GM20431 (cell line): ENCODE measurements around the gene TRPV5.

Experiments
- in situ Hi-C: fragments of 300-500 bp; cut with MseI, MboI; formaldehyde crosslinking; loops from one replicate; pipeline ENCODE4 v1.15.0; 2020; ENCODE audit warnings: low sequenced_read_pairs; ENCODE audit not compliant: unreplicated experiment

Gene TRPV5

DNA sequence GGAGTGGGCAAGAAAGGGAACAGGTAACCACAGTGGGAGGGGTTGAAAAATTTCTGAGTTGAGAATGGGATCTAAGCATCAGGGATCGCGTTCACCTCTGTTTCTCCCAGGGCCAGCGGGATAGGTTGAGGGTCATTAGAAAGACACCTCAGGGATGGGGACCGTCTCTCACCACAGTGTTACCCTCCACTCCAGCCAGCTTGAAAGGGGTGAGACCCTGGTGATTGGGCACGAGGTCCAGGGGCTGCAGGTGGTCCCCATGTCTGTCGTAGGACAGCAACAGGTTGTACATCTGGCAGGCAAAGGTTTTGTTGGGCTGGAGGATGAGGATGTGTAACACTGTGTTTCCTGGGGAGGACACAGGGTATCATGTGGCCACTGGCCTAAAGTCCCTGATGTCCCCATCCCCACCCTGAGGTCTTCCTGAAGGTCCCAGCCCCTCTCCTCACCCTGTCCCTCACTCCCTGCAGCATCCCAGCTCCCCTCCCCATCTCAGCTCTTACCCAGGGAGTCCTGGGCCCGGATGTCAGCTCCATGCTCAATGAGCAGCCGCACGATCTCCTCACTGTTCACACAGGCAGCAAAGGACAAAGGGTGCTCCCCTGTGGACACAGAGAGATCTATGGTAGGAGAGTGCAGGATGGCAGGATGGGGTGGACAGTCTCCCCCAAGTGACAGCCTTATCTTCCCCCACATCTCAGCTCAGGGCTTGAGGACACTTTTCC lies 57.1 kb downstream of the TRPV5 start:
- in situ Hi-C loops: loop anchor here (25.0 kb wide), 1 partner anchor 336 kb away; the partner anchor contains the start of gene TAS2R40

DNA sequence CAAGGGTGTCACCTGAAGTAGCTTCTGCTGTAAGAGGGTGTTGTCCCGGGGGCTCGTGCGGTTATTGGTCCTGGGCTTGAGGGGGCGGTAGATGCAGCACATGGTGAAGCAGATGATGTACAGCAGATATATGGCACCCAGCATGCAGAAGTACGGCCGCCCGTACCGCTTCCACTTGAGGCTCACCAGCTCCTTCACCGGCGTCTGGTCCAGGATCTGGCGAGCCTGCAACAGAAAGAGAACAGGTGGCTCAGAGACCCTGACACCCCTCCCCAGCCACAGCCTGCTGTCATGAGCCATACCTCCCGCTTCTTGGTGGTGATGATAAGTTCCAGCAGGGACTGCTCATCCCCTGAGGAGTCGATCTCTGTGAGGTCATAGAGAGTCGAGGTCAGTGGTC lies 58.1 kb downstream of the TRPV5 start:
- in situ Hi-C loops: loop anchor here (25.0 kb wide), 1 partner anchor 337 kb away; the partner anchor contains the start of gene TAS2R40

DNA sequence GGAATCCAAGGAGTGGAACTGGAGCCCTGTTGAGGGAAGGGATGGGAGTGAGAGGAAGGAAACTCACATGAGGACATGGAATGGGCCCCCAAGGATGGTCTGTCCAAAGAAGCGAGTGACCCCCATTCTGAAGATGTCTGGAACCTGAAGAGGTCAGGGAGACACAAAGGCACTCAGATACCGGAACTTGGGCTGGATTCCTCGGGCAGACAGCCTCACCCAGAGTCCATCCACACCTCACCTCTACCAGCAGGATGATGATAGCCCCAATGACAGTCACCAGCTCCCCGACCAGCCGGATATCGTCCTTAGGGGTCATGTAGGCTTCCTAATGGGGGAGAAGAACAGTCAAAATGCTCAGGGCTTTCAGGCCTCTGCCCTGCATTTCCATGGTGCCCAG lies 58.7 kb downstream of the TRPV5 start:
- in situ Hi-C loops: loop anchor here (25.0 kb wide), 1 partner anchor 337 kb away; the partner anchor contains the start of gene TAS2R40

DNA sequence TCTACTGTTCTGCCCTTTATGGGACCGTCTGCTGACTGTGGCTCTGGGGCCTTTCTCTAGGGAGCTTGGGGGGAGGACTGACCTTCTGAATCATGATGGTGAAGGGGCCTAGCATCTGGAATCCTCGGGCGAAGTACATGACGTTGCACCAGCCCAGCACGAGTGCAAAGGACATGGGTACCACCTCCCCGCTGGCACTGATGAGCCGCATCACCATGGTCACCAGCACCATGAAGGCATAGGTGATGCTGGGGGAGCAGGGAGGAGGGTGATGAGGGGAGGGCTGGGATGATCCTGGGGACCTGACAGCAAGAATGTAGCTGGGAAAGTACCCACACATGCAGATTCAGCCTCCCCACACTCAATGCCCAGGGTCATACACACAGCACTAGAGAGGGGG lies 59.1 kb downstream of the TRPV5 start:
- in situ Hi-C loops: no loop called here

DNA sequence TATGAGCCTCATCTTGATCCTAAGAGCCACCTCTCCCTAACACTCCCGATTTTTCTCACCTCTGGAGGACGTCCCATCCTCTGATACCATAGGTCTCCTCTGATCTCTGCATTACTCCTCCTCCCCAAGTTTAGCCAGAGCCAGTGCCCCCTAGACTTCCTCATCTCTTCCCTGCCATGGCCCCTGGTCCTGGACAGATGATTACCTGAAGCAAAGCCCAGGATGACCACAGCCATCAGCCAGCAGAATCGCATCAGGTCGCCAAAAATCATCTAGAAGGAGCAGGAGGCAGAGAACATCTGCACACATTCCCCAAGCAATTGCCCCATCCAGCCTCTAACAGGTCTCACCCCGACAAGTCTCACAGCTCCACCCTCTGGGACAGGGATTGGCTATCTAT lies 59.7 kb downstream of the TRPV5 start:
- in situ Hi-C loops: no loop called here

DNA sequence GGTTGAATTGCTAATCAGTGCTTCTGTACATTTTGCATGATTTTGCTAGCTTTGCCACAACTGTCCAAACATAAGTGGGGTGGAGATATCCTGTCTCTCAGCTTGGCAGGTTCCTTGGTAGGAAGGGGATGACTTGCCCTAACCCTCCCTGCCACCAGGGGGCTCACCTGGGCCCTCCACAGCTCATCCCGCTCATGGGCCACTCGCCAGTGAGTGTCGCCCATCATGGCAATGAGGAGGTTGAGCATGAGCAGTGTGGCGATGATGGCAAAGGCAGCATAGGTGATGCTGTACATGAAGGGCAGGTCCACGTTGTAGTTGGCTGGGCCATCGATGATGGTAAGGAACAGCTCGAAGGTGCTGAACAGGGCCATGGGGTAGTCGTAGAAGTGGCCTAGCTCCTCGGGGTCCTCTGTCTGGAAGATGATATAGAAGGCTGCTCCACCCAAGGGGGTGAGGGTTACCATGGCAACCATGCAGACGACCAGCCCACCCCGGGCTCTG lies 60.2 kb downstream of the TRPV5 start:
- in situ Hi-C loops: no loop called here

DNA sequence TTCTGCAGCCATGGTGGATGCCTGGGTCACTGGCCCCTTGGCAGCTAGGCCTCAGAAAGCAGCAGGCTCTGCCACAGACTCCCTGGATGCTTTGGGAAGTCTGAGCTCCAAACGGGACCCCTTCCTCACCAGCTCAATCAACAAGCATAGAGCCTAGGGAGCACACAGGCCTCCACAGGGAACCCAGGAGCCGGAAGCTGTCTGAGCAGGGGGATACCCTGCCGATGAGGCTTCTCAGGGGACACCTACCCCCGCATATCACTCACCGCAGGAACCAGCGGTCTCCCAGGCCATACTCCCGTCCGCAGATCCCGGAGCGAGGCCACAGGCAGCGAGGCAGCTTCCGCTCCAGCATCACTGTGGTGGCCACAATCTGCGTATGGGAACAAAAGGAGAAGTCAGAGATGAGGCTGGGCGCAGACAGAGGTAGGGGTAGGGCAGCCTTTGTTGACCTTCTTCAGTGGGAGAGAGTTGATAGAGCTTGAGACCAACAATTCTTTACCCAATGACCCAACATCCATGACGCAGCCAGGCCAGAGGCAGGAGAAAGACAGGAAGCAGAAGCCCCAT lies 61.4 kb downstream of the TRPV5 start:
- in situ Hi-C loops: no loop called here

DNA sequence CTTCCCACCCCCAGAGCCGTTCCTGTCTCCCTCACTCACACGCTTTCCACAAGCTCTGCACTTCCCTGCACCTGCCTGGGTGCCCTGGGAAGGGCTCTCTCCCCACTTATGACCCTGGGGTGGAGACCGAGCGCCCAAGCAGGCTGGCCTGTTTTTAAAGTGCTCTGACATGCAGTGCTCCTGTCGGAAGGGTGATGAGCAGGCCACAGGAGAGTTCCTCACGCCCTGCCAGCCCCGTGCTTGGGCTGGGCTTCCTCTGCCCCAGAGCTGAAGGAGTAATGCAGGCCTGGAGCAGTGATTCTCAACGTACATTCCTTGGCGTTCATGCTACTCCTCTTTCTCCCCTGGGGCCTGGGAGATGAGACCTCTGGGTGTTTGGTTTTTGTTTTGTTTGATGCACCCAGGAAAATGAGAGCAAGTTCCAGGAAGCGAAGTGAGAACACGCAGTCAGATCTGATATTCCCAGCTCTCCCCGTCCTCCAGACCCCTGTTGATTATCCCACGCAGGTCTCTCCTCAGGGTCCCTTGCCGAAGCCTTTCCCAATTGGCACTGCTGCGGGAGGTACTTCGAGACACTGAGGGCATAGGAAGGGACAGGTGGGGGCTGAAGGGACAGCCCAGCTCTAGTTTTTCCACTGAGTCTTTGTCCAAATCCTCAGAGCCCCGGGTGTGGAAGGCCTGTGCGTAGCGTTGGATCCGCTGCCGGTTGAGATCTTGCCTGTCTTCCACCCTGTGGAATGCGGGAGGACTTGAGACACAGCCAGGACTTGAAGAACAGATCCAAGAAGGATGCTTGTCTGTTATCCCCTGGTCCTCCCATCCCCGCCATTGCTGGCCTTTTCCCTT lies 62.1 kb downstream of the TRPV5 start:
- in situ Hi-C loops: no loop called here

DNA sequence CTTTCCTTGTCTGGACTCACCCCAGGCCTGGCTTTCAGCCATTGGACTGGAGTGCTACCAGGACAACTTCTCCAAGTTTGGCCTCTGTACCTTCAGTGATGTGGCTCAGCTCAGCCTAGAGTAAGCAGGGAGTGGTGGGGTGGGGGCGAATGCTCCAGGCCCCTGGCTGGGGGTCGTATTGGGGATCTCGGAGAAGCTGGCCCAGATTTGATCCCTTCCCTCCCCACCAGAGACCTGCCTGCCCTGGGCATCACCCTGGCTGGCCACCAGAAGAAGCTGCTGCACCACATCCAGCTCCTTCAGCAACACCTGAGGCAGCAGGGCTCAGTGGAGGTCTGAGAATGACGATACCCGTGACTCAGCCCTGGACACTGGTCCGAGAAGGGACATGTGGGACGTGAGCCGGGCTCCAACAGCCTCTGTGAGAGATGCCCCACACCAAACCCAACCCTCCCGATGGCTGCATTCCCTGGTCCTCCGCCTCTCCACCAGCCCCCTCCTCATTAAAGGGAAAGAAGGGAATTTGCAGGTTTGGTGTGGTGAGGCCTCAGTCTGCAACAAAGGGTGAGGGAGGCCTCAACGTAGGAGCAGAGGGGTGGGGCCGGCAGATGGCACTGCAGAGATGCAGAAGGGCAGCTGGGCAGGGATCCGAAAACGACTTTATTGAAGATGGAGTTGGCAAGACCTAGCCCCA lies 62.8 kb downstream of the TRPV5 start:
- in situ Hi-C loops: no loop called here

DNA sequence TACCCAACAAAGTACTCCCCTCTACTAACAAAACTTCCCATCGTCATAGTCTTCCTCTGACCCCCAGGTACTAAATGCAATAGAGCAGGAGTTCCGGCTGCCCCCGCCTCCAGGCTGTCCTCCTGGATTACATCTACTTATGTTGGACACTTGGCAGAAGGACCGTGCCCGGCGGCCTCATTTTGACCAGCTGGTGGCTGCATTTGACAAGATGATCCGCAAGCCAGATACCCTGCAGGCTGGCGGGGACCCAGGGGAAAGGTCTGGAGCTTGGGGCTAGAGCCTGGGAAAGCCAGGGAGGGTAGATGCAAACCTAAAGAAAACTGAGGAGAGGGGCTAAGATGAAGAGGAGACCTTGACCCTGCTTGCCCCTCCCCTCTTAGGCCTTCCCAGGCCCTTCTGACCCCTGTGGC lies 63.4 kb downstream of the TRPV5 start:
- in situ Hi-C loops: no loop called here

DNA sequence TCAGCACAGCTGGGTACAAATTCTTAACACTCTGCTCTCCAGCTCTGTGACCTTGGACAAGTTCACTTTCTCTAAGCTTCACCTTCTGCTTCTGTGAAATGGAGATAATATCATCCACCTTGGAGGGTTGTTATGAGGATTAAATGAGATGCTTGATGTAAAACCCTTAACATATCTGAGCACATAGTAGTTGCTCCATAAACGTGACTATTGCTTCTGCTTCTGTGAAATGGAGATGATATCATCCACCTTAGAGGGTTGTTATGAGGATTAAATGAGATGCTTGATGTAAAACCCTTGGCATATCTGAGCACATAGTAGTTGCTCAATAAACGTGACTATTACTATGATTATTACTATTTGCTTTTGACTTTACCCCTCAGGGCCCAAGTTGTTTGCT lies 64.1 kb downstream of the TRPV5 start:
- in situ Hi-C loops: no loop called here

DNA sequence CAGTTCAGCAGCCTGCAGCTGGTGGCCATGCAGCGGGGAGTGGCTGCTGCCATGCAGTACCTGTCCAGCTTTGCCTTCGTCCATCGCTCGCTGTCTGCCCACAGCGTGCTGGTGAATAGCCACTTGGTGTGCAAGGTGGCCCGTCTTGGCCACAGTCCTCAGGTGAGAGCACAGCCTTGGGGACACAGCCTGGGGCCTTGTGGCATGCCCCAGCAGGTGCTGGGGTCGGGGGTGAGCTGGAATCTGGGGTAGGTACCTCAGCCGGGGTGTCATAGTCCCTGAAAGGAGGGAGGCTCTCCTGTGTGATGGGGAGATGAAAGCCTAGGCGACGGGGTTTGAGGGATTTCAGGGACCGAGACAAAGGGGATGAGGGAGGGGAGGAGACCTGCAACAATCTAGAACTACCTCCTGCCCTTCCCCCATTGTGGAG lies 64.5 kb downstream of the TRPV5 start:
- in situ Hi-C loops: no loop called here

DNA sequence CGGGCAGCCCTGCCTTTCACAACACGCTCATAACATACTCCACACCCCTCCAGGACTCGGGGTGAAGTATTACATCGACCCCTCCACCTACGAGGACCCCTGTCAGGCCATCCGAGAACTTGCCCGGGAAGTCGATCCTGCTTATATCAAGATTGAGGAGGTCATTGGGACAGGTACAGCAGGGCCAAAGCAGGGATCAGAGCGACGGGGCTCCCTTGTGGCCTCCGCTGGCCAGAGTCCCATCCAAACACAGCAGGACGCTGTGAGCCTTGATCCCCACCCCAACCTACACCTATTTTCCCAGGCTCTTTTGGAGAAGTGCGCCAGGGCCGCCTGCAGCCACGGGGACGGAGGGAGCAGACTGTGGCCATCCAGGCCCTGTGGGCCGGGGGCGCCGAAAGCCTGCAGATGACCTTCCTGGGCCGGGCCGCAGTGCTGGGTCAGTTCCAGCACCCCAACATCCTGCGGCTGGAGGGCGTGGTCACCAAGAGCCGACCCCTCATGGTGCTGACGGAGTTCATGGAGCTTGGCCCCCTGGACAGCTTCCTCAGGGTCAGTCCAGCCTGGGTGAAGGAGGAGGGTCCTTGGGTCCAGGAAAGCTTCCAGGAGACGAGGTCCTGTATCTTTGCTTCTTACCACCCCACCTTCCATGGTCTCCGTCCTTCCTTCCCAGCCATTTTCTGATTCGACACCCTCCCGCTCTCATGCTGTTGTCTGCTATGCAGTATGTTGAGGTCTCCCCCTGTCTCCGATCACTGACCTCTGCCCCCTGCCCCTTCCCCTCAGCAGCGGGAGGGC lies 65.2 kb downstream of the TRPV5 start:
- in situ Hi-C loops: no loop called here

DNA sequence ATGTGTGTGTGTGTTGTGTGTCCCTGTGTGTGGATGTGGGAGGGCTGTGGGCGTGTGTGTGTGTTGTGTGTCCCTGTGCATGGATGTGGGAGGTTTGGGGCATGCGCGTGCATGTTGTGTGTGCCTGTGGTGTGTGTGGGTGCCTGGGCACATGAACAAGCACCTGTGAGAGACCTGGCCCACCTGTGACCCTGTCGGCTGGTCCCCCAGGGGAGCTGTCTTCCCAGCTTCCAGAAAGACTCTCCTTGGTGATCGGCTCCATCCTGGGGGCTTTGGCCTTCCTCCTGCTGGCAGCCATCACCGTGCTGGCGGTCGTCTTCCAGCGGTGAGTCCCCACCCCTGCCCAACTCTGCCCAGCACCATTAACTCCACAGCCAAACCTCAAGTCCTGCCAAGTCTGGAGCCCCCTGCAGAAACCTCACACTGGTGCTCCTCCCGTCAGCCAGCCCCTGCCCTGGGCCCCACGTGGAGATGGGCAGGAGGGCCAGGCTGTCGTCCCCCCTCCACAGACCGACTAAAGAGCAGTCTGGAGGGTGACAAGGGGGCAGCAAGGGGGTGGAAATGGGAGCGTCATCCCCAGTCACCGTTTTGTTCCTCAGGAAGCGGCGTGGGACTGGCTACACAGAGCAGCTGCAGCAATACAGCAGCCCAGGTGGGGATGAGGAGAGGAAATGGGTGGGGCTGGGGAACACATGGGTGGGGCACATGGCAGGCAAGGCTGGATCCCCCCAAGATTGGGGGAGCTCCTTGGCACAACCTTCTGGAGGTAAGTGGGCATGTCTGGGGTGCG lies 66.0 kb downstream of the TRPV5 start:
- in situ Hi-C loops: no loop called here

DNA sequence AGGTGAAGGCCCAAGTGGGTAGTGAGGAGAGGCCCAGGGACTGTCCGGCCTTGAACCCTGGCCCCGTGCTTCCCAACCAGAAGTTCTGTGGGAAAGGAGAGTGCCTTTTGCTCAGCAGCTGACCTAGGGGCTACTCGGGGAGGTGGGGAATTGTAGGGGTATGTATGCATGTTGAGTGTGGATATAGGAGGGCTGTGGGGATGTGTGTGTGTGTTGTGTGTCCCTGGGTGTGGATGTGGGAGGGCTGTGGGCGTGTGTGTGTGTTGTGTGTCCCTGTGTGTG lies 66.5 kb downstream of the TRPV5 start:
- in situ Hi-C loops: no loop called here

DNA sequence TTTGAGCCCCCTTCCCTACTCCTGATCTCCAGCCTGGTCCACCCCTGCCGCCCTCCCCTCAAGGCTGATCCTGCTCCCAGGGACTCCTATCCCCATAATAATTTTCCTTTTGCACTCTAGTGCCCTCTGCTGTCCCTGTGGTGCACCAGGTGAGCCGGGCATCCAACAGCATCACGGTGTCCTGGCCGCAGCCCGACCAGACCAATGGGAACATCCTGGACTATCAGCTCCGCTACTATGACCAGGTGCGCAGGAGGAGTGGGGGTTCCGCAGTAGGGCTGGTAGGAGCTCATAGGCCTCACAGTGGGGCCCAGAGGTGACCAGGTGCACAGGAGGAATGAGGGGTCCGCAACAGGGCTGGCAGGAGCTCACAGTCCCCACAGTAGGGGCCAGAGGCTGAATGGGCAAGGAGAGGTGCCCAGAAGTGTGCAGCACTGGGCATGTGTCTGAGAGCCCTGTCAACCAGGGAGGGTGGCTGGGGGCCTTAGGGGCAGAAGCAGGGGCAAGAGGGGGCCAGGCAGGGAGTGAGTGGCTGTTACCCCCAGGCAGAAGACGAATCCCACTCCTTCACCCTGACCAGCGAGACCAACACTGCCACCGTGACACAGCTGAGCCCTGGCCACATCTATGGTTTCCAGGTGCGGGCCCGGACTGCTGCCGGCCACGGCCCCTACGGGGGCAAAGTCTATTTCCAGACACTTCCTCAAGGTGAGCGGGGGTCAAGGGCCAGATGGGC lies 67.0 kb downstream of the TRPV5 start:
- in situ Hi-C loops: no loop called here

DNA sequence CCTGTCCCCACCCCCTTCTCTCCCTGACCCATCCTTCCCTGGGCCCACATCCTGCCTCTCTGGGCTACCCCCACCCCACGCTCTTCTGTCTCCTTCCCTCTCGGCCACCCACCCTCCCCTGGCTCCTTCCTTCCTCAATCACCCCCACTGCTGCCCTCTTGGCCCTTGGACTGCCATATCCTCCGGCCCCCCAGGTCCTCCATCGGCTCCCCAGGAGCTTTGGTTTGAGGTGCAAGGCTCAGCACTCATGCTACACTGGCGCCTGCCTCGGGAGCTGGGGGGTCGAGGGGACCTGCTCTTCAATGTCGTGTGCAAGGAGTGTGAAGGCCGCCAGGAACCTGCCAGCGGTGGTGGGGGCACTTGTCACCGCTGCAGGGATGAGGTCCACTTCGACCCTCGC lies 67.8 kb downstream of the TRPV5 start:
- in situ Hi-C loops: no loop called here
